C4-2B (cell line): Measurements from ENCODE around the gene CELSR1.

Source experiments
- CTCF ChIP-seq: fragments of 450-650 bp; conservative IDR thresholded peaks from 2 replicates; pipeline ENCODE4 v1.5.1; 2017; ENCODE audit warnings: mild to moderate bottlenecking
- ZFX ChIP-seq: fragments of 450-650 bp; IDR thresholded peaks from 2 replicates; pipeline ENCODE4 v1.6.1; 2017

GRCh38 chr22:46402505-46402904, 134.9 kb downstream of the CELSR1 start:
- TF ChIP-seq CTCF (no peak), ZFX (no peak)
